Measurements from ENCODE around the gene COL23A1. TPM values are rescaled to one million over a fixed set of nuclear protein-coding genes. Genes with fewer than 3 reads are reported as not detected.
A peak's percentile ranks its signal among the peaks of the same experiment; 100 is the strongest.

COL23A1 gene
- total and polyA plus RNA-seq, 5 donors from 2014 or later: not detected

GRCh38 chr5:178327931-178328711 is 262.1 kb downstream of the COL23A1 start:
- no peak overlapping the region for H3K27ac Mint-ChIP-seq
- no peak overlapping the region for H3K4me3 ChIP-seq (ENCODE audit: low read depth, low read length)
- H3K9me3 Mint-ChIP-seq: peaks cover 0 to 1% (median 0%) of the 10 kb centered on the region in 7 donors
- no peak for DNase-seq
- ATAC-seq (ENCODE audit: low read depth in 2 of 2): no peak
- peaks cover 0 to 10% (median 0%) of the 10 kb centered on the region in 4 donors for H3K4me1 Mint-ChIP-seq
- no peaks in the 10 kb centered on the region for H3K27me3 ChIP-seq (ENCODE audit: control insufficient read depth, insufficient read depth, low read length)
- H3K27ac ChIP-seq (ENCODE audit: insufficient read depth, low read length, poor library complexity, severe bottlenecking): no peak overlapping the region
- no peaks in the 10 kb centered on the region for H3K36me3 ChIP-seq (ENCODE audit: control insufficient read depth, insufficient read depth, low read length)
- H3K9me3 ChIP-seq (ENCODE audit: control insufficient read depth in 2 of 2, low read length in 2 of 2): no peaks in the 10 kb centered on the region
- no peaks in the 10 kb centered on the region for H3K27me3 Mint-ChIP-seq
- H3K4me1 ChIP-seq (ENCODE audit: control insufficient read depth, insufficient read depth, low read length, poor library complexity, severe bottlenecking): no peaks in the 10 kb centered on the region
- no peak overlapping the region for H3K4me3 Mint-ChIP-seq
- no peaks in the 10 kb centered on the region for H3K36me3 Mint-ChIP-seq

- Histone ChIP-seq H3K27me3 (ENCODE audit: control insufficient read depth, insufficient read depth, low read length) (no peaks in the 10 kb centered on the region), H3K9me3 (ENCODE audit: control insufficient read depth in 2 of 2, low read length in 2 of 2) (no peaks in the 10 kb centered on the region), H3K36me3 (ENCODE audit: control insufficient read depth, insufficient read depth, low read length) (no peaks in the 10 kb centered on the region), H3K27ac (ENCODE audit: insufficient read depth, low read length, poor library complexity, severe bottlenecking) (no peak overlapping the region), H3K4me3 (ENCODE audit: low read depth, low read length) (no peak overlapping the region), H3K4me1 (ENCODE audit: control insufficient read depth, insufficient read depth, low read length, poor library complexity, severe bottlenecking) (no peaks in the 10 kb centered on the region)
- no peak overlapping the region for H3K27ac Mint-ChIP-seq
- H3K4me1 Mint-ChIP-seq: peaks cover 0 to 10% (median 0%) of the 10 kb centered on the region in 4 donors
- DNase-seq (no peak), ATAC-seq (ENCODE audit: low read depth in 2 of 2) (no peak)
- H3K27me3 Mint-ChIP-seq: no peaks in the 10 kb centered on the region
- H3K9me3 Mint-ChIP-seq: peaks cover 0 to 1% (median 0%) of the 10 kb centered on the region in 7 donors
- H3K36me3 Mint-ChIP-seq: no peaks in the 10 kb centered on the region
- no peak overlapping the region for H3K4me3 Mint-ChIP-seq
These were observed 262.7 kb downstream of the COL23A1 start for GRCh38 chr5:178327446-178327845.

DNA sequence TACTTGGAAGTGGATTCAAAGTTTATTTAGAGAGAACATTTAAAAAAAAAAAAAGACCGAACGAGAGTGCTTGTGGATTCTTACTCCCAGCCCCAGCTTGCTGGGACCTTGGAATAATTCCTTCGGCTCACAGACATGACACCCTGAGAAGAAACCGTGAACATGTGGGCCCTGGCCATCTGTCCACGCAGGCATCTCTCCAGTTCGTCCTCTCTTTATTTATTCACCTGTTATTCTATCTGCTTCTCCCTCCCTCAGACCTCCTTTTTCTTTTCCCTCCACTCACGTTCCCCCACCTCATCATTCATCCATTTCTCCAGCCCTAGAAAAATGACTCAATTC is 263.8 kb downstream of the COL23A1 start:
- H3K27ac Mint-ChIP-seq: no peak overlapping the region
- H3K4me1 ChIP-seq (ENCODE audit: control insufficient read depth, insufficient read depth, low read length, poor library complexity, severe bottlenecking): no peaks in the 10 kb centered on the region
- H3K36me3 ChIP-seq (ENCODE audit: control insufficient read depth, insufficient read depth, low read length): no peaks in the 10 kb centered on the region
- no peak overlapping the region for H3K4me3 ChIP-seq (ENCODE audit: low read depth, low read length)
- H3K27me3 ChIP-seq (ENCODE audit: control insufficient read depth, insufficient read depth, low read length): no peaks in the 10 kb centered on the region
- H3K27me3 Mint-ChIP-seq: no peaks in the 10 kb centered on the region
- peaks cover 0 to 1% (median 0%) of the 10 kb centered on the region in 7 donors for H3K9me3 Mint-ChIP-seq
- no peak overlapping the region for H3K27ac ChIP-seq (ENCODE audit: insufficient read depth, low read length, poor library complexity, severe bottlenecking)
- H3K9me3 ChIP-seq (ENCODE audit: control insufficient read depth in 2 of 2, low read length in 2 of 2): no peaks in the 10 kb centered on the region
- ATAC-seq (ENCODE audit: low read depth in 2 of 2) (no peak), DNase-seq (no peak)
- H3K36me3 Mint-ChIP-seq: no peaks in the 10 kb centered on the region
- peaks cover 0 to 10% (median 0%) of the 10 kb centered on the region in 4 donors for H3K4me1 Mint-ChIP-seq
- H3K4me3 Mint-ChIP-seq: no peak overlapping the region

DNA sequence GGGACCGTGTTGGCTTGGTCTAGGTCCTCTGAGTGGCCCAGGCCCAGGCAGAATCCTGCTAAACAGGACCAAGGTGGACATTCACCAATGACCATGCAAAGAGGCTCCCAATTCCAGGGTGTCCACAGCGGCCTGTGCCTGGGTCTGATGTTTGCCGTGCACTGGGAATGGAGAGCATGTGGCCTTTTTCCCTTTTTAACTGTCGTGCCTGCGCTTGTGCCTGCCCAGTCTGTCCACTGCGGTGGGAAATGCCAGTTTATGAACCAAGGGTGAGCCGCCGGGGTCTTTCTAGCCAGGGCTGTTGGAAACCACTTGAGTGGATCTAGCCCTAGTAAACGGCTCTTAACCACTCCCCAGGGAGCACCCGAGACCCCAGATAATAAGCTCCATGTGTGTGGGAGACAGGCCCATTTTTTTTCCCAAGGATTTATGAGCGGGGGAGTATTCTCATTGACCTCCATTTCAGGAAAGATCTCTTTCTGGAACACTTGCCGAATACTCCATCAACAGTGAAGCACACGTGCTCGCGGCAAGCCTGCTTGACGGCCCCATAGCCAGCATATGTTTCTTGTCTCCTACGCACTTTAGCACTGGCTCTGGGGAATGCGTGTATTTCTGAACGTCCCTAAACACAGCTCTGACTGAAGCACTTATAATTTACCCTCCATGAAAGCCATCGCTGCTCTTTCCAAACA is 264.4 kb downstream of the COL23A1 start:
- no peaks in the 10 kb centered on the region for H3K27me3 Mint-ChIP-seq
- H3K4me3 Mint-ChIP-seq: no peak overlapping the region
- Histone ChIP-seq H3K27ac (ENCODE audit: insufficient read depth, low read length, poor library complexity, severe bottlenecking) (no peak overlapping the region), H3K4me3 (ENCODE audit: low read depth, low read length) (no peak overlapping the region), H3K27me3 (ENCODE audit: control insufficient read depth, insufficient read depth, low read length) (no peaks in the 10 kb centered on the region), H3K4me1 (ENCODE audit: control insufficient read depth, insufficient read depth, low read length, poor library complexity, severe bottlenecking) (no peaks in the 10 kb centered on the region), H3K9me3 (ENCODE audit: control insufficient read depth in 2 of 2, low read length in 2 of 2) (no peaks in the 10 kb centered on the region), H3K36me3 (ENCODE audit: control insufficient read depth, insufficient read depth, low read length) (no peaks in the 10 kb centered on the region)
- no peak for DNase-seq
- H3K36me3 Mint-ChIP-seq: no peaks in the 10 kb centered on the region
- peaks cover 0 to 5% (median 0%) of the 10 kb centered on the region in 4 donors for H3K4me1 Mint-ChIP-seq
- no peak for ATAC-seq (ENCODE audit: low read depth in 2 of 2)
- H3K27ac Mint-ChIP-seq: no peak overlapping the region
- H3K9me3 Mint-ChIP-seq: peaks cover 0 to 3% (median 0%) of the 10 kb centered on the region in 7 donors

DNA sequence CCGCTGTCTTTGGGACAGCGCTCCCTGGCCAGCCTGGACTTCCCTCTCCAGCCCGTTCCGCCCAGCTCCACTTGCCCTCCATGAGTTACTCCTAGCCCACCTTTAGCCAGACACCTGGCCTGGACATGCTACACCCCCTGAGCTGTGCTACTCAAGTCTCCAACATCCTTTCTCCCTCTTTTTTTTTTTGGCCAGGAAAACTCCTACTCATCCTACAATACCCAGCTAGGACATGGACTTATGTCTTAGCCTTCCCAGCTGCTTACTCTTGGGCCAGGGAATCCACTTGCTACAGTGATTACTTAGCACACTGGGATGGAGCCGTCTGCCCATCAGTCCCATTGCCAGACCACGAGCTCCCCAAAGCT is 264.9 kb downstream of the COL23A1 start:
- H3K36me3 ChIP-seq (ENCODE audit: control insufficient read depth, insufficient read depth, low read length): no peaks in the 10 kb centered on the region
- no peaks in the 10 kb centered on the region for H3K36me3 Mint-ChIP-seq
- H3K27ac Mint-ChIP-seq: peak overlapping the region in 1 of 3 donors; percentile 82
- H3K4me3 Mint-ChIP-seq: no peak overlapping the region
- no peak for DNase-seq
- H3K27me3 ChIP-seq (ENCODE audit: control insufficient read depth, insufficient read depth, low read length): no peaks in the 10 kb centered on the region
- H3K4me3 ChIP-seq (ENCODE audit: low read depth, low read length): no peak overlapping the region
- peaks cover 0 to 3% (median 0%) of the 10 kb centered on the region in 7 donors for H3K9me3 Mint-ChIP-seq
- no peaks in the 10 kb centered on the region for H3K27me3 Mint-ChIP-seq
- H3K4me1 ChIP-seq (ENCODE audit: control insufficient read depth, insufficient read depth, low read length, poor library complexity, severe bottlenecking): no peaks in the 10 kb centered on the region
- ATAC-seq (ENCODE audit: low read depth in 2 of 2): no peak
- no peaks in the 10 kb centered on the region for H3K9me3 ChIP-seq (ENCODE audit: control insufficient read depth in 2 of 2, low read length in 2 of 2)
- H3K4me1 Mint-ChIP-seq: no peaks in the 10 kb centered on the region
- H3K27ac ChIP-seq (ENCODE audit: insufficient read depth, low read length, poor library complexity, severe bottlenecking): no peak overlapping the region

- Mint-ChIP-seq H3K4me3 (no peak overlapping the region), H3K4me1 (no peaks in the 10 kb centered on the region), H3K27me3 (no peaks in the 10 kb centered on the region), H3K9me3 (peaks cover 0 to 3% (median 0%) of the 10 kb centered on the region in 7 donors), H3K27ac (peak overlapping the region in 1 of 3 donors; percentile 82), H3K36me3 (no peaks in the 10 kb centered on the region)
- Histone ChIP-seq H3K36me3 (ENCODE audit: control insufficient read depth, insufficient read depth, low read length) (no peaks in the 10 kb centered on the region), H3K9me3 (ENCODE audit: control insufficient read depth in 2 of 2, low read length in 2 of 2) (no peaks in the 10 kb centered on the region), H3K4me3 (ENCODE audit: low read depth, low read length) (no peak overlapping the region), H3K4me1 (ENCODE audit: control insufficient read depth, insufficient read depth, low read length, poor library complexity, severe bottlenecking) (no peaks in the 10 kb centered on the region), H3K27ac (ENCODE audit: insufficient read depth, low read length, poor library complexity, severe bottlenecking) (no peak overlapping the region), H3K27me3 (ENCODE audit: control insufficient read depth, insufficient read depth, low read length) (no peaks in the 10 kb centered on the region)
- DNase-seq: no peak
- ATAC-seq (ENCODE audit: low read depth in 2 of 2): no peak
These were observed 265.5 kb downstream of the COL23A1 start for GRCh38 chr5:178324481-178325310.

DNA sequence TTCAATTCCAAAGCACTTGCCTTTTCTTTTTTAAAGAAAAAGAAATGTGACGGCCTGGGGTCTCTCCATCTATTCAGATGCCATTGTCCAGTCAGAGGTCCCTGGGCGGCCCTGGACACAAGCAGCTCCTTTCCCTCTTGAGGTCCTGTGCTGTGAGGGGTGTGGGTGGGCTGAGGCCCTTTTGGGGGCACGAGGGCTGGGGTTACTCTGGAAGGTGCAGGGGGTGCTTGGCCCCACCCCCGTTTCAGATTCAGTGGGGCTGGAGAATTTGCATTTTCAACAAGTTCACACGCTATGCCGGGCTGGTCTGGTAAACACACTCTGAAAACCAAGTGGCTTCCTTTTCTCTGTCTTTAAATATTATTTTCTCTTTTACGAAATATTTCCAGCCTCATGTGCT is 266.2 kb downstream of the COL23A1 start:
- no peaks in the 10 kb centered on the region for H3K27me3 ChIP-seq (ENCODE audit: control insufficient read depth, insufficient read depth, low read length)
- Mint-ChIP-seq H3K27ac (no peak overlapping the region), H3K4me1 (no peaks in the 10 kb centered on the region), H3K4me3 (no peak overlapping the region), H3K36me3 (no peaks in the 10 kb centered on the region), H3K27me3 (no peaks in the 10 kb centered on the region), H3K9me3 (peaks cover 0 to 3% (median 0%) of the 10 kb centered on the region in 7 donors)
- no peaks in the 10 kb centered on the region for H3K4me1 ChIP-seq (ENCODE audit: control insufficient read depth, insufficient read depth, low read length, poor library complexity, severe bottlenecking)
- H3K4me3 ChIP-seq (ENCODE audit: low read depth, low read length): no peak overlapping the region
- no peak for DNase-seq
- H3K36me3 ChIP-seq (ENCODE audit: control insufficient read depth, insufficient read depth, low read length): no peaks in the 10 kb centered on the region
- no peaks in the 10 kb centered on the region for H3K9me3 ChIP-seq (ENCODE audit: control insufficient read depth in 2 of 2, low read length in 2 of 2)
- ATAC-seq (ENCODE audit: low read depth in 2 of 2): no peak
- H3K27ac ChIP-seq (ENCODE audit: insufficient read depth, low read length, poor library complexity, severe bottlenecking): no peak overlapping the region

All from CD4-positive, CD25-positive, alpha-beta regulatory T cell (primary cell).